ENCODE measurements around the gene ZBTB44. TPM values are rescaled to one million over a fixed set of nuclear protein-coding genes. Genes with fewer than 3 reads are reported as not detected.
"Not testable (repeated sequence)": the region's sequence is repeated elsewhere in the genome, so short reads cannot be mapped to it uniquely, and the experiment has no call there.

Gene ZBTB44
- total RNA-seq, 2 experiments from 2014 or later, result 38.2 to 49.4 TPM

DNA sequence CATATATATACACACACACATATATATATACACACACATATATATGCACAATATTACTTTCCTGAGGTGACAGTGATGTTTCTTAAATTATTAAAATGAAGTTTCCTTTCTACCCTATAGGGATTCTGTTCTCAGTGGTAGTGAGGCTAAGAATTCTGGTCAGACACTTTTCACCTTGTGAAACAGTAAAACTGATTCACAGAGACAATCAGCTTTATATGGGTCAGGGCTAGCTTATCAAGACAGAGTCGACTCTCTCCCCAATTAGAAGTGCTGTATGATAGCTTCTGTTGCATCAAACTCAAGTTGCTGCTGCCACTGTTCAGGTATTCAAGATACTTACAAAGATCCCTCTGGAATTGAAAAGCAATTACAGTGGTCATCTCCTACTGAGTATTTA, 68.4 kb downstream of the ZBTB44 start:
- H3K27ac Mint-ChIP-seq, result no peak overlapping the region

DNA sequence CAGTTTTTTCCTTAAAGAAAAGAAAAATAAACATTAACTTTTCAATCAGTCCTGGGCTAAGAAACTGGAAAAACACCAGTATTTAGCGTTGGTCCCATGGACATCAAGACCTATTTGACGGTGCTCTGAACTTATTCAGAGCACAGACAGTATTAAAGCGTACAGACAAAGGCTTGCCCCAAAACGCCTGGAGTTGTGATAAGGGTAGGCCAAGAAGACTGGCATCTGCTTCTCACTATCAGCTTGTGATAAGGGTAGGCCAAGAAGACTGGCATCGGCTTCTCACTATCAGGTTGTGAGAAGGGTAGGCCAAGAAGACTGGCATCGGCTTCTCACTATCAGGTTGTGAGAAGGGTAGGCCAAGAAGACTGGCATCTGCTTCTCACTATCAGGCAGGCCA, 69.3 kb downstream of the ZBTB44 start:
- H3K27me3 Mint-ChIP-seq; H3K36me3 Mint-ChIP-seq (ENCODE audit: low read depth); ATAC-seq; H3K9me3 Mint-ChIP-seq (ENCODE audit: low read depth); POLR2A ChIA-PET; H3K27ac Mint-ChIP-seq; intact Hi-C loops (cut with DNase I, micrococcal nuclease); DNase-seq; H3K4me3 Mint-ChIP-seq: not testable (repeated sequence)
- H3K4me1 Mint-ChIP-seq, result peaks cover 30% of the 10 kb centered on the region
- CTCF ChIA-PET, result interaction anchor here (0.6 to 1.1 kb wide), 2 partner anchors 32 to 617 kb away, joined by 3 to 6 read pairs; no protein-coding TSS in a partner anchor

More for the DNA sequence above, 68.4 kb downstream of the ZBTB44 start:
- Mint-ChIP-seq H3K36me3 (ENCODE audit: low read depth) (peaks cover 11% of the 10 kb centered on the region), H3K4me3 (no peak overlapping the region), H3K9me3 (ENCODE audit: low read depth) (no peaks in the 10 kb centered on the region), H3K4me1 (peaks cover 38% of the 10 kb centered on the region), H3K27me3 (no peaks in the 10 kb centered on the region)
- intact Hi-C loops (cut with DNase I, micrococcal nuclease), result no loop called here
- DNase-seq (no peak), ATAC-seq (peak; percentile 19)
- ChIA-PET POLR2A (no interaction called here), CTCF (no interaction called here)

DNA sequence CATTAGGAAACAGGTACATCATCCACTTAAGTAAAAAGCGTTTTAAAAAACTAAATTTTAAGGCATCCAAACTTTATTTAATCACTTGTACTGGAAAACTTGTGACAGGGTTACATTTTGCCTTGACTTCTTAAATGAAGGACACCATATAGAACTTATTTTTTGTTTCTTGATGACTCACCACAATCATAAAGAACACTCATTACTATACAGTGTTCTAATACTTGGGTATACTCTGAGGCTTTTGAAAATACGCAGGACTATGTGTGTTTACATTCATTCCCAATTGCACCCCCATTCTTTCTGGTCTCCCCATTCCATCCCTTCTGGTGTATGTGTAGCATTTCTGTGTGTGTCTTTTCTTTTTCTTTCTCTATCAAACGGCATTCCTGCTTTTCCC, 69.9 kb downstream of the ZBTB44 start:
- ATAC-seq, result peak; percentile 51
- Mint-ChIP-seq H3K4me1 (peaks cover 29% of the 10 kb centered on the region), H3K36me3 (ENCODE audit: low read depth) (peaks cover 3% of the 10 kb centered on the region), H3K27ac (no peak overlapping the region), H3K27me3 (no peaks in the 10 kb centered on the region), H3K9me3 (ENCODE audit: low read depth) (no peaks in the 10 kb centered on the region), H3K4me3 (no peak overlapping the region)
- ChIA-PET POLR2A (no interaction called here), CTCF (interaction anchor here (1.1 kb wide), 1 partner anchor 32 kb away, joined by 6 read pairs; no protein-coding TSS in a partner anchor)
- intact Hi-C loops (cut with DNase I, micrococcal nuclease), result no loop called here
- DNase-seq, result no peak

DNA sequence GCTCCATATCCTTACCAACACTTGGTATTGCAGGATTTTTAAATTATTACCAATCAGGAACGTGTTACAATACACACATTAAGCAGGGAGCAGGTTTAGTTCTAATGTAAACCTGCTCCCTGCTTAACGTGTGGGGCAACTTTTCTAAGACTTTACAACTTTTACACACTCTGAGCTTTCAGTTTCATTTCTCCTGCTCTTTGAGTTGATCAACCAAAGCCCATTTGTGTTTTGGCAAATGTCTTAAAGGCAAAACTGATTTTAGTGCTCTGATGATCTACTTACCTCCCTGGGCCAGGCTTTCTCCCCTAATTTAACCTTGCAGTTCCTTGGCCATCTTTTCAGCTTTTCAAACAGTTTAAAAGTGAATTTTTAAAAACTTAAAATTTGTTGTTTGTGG, 70.9 kb downstream of the ZBTB44 start:
- POLR2A ChIA-PET, result no interaction called here
- Mint-ChIP-seq H3K27me3 (no peaks in the 10 kb centered on the region), H3K4me3 (no peak overlapping the region), H3K27ac (peak overlapping the region; percentile 48), H3K4me1 (peaks cover 22% of the 10 kb centered on the region), H3K36me3 (ENCODE audit: low read depth) (peaks cover 4% of the 10 kb centered on the region), H3K9me3 (ENCODE audit: low read depth) (no peaks in the 10 kb centered on the region)
- intact Hi-C loops (cut with DNase I, micrococcal nuclease), result no loop called here
- CTCF ChIA-PET, result interaction anchor here (0.7 kb wide), 1 partner anchor 31 kb away, joined by 3 read pairs; no protein-coding TSS in a partner anchor
- DNase-seq (no peak), ATAC-seq (no peak)

DNA sequence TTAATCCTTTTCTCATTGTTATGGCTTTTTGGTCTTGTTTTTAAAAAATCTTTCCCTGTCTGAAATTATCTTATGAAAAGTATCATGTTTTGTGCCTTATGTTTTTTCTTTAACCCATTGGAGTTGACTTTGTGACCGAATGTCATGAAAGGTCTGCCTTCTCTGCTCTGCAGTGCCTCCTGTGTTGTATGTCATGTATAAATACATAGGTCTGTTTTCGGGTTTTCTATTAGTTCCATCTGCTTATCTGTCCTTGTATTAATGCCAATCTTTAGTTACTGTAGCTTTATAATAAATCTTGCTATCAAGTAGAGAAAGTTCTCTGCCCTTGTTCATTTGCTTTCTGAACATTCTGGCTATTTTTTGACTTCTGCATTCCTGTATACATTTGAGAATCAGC, 73.0 kb downstream of the ZBTB44 start:
- Mint-ChIP-seq H3K4me3 (no peak overlapping the region), H3K9me3 (ENCODE audit: low read depth) (no peaks in the 10 kb centered on the region), H3K36me3 (ENCODE audit: low read depth) (peaks cover 8% of the 10 kb centered on the region), H3K4me1 (peaks cover 17% of the 10 kb centered on the region), H3K27me3 (no peaks in the 10 kb centered on the region), H3K27ac (no peak overlapping the region)
- intact Hi-C loops (cut with DNase I, micrococcal nuclease), result no loop called here
- DNase-seq (no peak), ATAC-seq (no peak)
- CTCF ChIA-PET, result no interaction called here
- POLR2A ChIA-PET, result no interaction called here

GRCh38 chr11:130237282-130238006, 77.3 kb downstream of the ZBTB44 start:
- Mint-ChIP-seq H3K27me3 (no peaks in the 10 kb centered on the region), H3K36me3 (ENCODE audit: low read depth) (peaks cover 11% of the 10 kb centered on the region), H3K9me3 (ENCODE audit: low read depth) (no peaks in the 10 kb centered on the region), H3K4me1 (no peaks in the 10 kb centered on the region), H3K4me3 (no peak overlapping the region), H3K27ac (no peak overlapping the region)
- intact Hi-C loops (cut with DNase I, micrococcal nuclease), result no loop called here
- ATAC-seq (no peak), DNase-seq (no peak)
- POLR2A ChIA-PET, result no interaction called here
- CTCF ChIA-PET, result no interaction called here

DNA sequence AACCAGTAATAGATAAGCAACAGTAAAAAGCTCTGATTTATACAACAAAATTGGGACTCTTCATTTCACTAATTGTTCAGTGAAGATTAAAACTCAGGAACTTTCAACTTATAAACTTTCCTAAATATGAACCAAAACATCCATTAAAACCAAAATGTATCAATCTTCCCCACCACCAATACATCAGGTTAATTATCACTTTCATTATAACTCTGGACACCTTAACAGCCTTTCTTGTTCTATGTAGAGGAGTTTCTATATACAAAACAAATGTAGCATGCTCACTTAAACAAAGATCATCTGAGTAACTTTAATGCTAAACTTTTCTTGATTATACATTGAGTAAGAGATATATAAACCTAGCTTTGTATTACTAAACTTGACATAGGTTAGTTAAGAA, 80.4 kb downstream of the ZBTB44 start:
- H3K4me1 Mint-ChIP-seq, result no peaks in the 10 kb centered on the region
- no peak overlapping the region for H3K4me3 Mint-ChIP-seq
- H3K9me3 Mint-ChIP-seq (ENCODE audit: low read depth), result no peaks in the 10 kb centered on the region
- H3K27me3 Mint-ChIP-seq, result no peaks in the 10 kb centered on the region
- CTCF ChIA-PET, result interaction anchor here (0.6 kb wide), 1 partner anchor 22 kb away, joined by 3 read pairs; no protein-coding TSS in a partner anchor
- DNase-seq, result no peak
- H3K27ac Mint-ChIP-seq, result no peak overlapping the region
- ATAC-seq, result no peak
- POLR2A ChIA-PET, result no interaction called here
- intact Hi-C loops (cut with DNase I, micrococcal nuclease), result no loop called here
- H3K36me3 Mint-ChIP-seq (ENCODE audit: low read depth), result peaks cover 16% of the 10 kb centered on the region

DNA sequence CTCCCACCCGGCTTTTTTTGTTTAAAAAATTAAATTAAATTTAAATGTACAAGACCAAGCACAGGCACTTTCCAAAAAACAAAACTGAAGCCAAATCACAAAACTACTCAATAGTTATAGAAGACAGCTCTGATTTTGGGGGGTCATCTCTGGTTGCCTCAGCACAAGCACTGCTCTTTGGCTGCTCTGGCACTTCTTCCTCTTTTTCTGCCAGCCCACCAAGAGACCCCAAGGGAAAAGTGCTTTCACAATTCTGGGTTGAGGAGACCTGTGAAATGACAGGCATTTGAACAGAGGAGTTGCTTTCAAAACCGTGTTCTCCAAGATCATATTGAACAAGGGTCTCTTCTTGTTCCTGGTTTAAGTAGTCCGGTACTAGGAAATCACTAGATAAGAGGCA, 80.8 kb downstream of the ZBTB44 start:
- H3K27ac Mint-ChIP-seq; ATAC-seq; POLR2A ChIA-PET; H3K27me3 Mint-ChIP-seq; intact Hi-C loops (cut with DNase I, micrococcal nuclease); H3K4me1 Mint-ChIP-seq; H3K4me3 Mint-ChIP-seq; DNase-seq; H3K9me3 Mint-ChIP-seq (ENCODE audit: low read depth): not testable (repeated sequence)
- peaks cover 13% of the 10 kb centered on the region for H3K36me3 Mint-ChIP-seq (ENCODE audit: low read depth)
- CTCF ChIA-PET, result interaction anchor here (0.6 kb wide), 1 partner anchor 21 kb away, joined by 3 read pairs; no protein-coding TSS in a partner anchor

DNA sequence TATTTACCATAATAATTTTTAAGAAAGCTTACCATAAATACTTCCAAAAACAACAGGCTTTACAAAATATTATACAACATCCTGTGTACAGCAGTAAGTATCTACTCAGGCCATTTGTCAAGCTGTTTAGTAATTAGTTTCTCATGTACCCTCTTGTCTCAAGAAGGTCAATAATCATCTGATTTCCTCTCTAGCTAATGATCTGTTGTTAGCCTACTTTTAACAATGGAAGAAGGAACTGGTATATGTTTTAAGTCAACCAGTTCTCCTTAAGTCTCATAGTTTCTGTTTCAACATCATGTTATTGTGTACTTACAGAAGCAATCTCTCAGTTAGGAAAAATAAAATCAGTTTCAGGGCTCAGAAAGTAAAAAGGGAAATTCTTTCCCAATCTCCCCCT, 81.2 kb downstream of the ZBTB44 start:
- POLR2A ChIA-PET; ATAC-seq; H3K27ac Mint-ChIP-seq; H3K4me1 Mint-ChIP-seq; H3K4me3 Mint-ChIP-seq; CTCF ChIA-PET; H3K9me3 Mint-ChIP-seq (ENCODE audit: low read depth); intact Hi-C loops (cut with DNase I, micrococcal nuclease); H3K27me3 Mint-ChIP-seq; DNase-seq: not testable (repeated sequence)
- peaks cover 12% of the 10 kb centered on the region for H3K36me3 Mint-ChIP-seq (ENCODE audit: low read depth)

GRCh38 chr11:130227373-130227772, 87.3 kb downstream of the ZBTB44 start:
- POLR2A ChIA-PET, result no interaction called here
- H3K4me3 Mint-ChIP-seq, result no peak overlapping the region
- ATAC-seq, result no peak
- H3K9me3 Mint-ChIP-seq (ENCODE audit: low read depth), result no peaks in the 10 kb centered on the region
- peaks cover 7% of the 10 kb centered on the region for H3K36me3 Mint-ChIP-seq (ENCODE audit: low read depth)
- CTCF ChIA-PET, result no interaction called here
- peaks cover 4% of the 10 kb centered on the region for H3K4me1 Mint-ChIP-seq
- no peak for DNase-seq
- no peaks in the 10 kb centered on the region for H3K27me3 Mint-ChIP-seq
- no peak overlapping the region for H3K27ac Mint-ChIP-seq
- intact Hi-C loops (cut with DNase I, micrococcal nuclease), result no loop called here

DNA sequence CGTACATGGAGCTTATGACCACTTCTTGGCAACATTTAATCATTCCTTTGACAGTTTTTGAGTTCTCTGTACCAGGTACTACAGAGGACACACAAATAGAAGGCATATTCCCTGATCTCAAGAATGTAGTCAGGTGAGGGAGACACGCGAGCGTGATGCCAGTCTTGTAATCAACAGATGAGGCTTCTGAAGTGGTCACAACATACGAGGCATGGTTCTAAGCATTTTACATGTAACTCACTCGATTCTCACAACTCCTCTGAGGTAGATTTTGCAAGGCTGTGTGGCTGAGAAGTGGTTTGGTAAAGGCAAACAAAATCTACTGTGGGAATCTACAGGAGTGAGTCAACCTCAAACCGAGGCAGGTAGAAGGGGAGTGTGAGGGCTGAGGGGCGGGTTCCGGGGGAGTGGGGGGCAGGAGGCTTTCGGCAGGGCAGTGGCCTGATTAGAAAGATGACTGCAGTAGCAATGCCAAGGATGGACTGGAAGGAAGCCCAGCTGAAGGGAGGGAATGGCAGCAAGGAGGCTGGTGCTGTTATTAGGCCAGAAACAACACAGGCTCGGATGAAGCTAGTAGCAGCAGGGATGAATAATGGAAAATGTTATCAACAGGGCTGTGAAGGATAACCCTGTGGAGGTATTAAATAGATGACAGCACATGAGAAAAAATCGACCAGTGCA, 91.3 kb downstream of the ZBTB44 start:
- Mint-ChIP-seq H3K9me3 (ENCODE audit: low read depth) (no peaks in the 10 kb centered on the region), H3K36me3 (ENCODE audit: low read depth) (peaks cover 2% of the 10 kb centered on the region), H3K27me3 (no peaks in the 10 kb centered on the region), H3K4me3 (no peak overlapping the region), H3K4me1 (peaks cover 4% of the 10 kb centered on the region), H3K27ac (no peak overlapping the region)
- ChIA-PET CTCF (no interaction called here), POLR2A (no interaction called here)
- DNase-seq (no peak), ATAC-seq (no peak)
- intact Hi-C loops (cut with DNase I, micrococcal nuclease), result no loop called here
